ENCODE data around the gene PRICKLE2. TPM values are rescaled to one million over a fixed set of nuclear protein-coding genes. Genes with fewer than 3 reads are reported as not detected.

The PRICKLE2 gene
- total RNA-seq (2021) (0.04 TPM in 1 of 2 replicates, not detected in the other), Bru-seq, nascent RNA (percentile 2 among the genes with signal in this experiment), BruChase-seq, experiment 1, labeled RNA remaining after a 2-hour chase (percentile 4 among the genes with signal in this experiment), BruChase-seq, experiment 2, labeled RNA remaining after a 6-hour chase (percentile 1 among the genes with signal in this experiment)
- long read RNA-seq: 0 reads

GRCh38 chr3:64224826-64225610 lies at the start of gene PRICKLE2:
PRICKLE2 (minus strand) TSS chr3:64225466; CDS start chr3:64198927, 26,539 bp downstream.
- Histone ChIP-seq H3K27me3 (replicated peaks; ENCODE audit: insufficient read depth, low read depth, low read length, poor library complexity) (no peaks in the 10 kb centered on the region), H3K36me3 (ENCODE audit: insufficient read depth, low read length, poor library complexity, severe bottlenecking) (no peaks in the 10 kb centered on the region), H3K4me1 (ENCODE audit: insufficient read depth, low read length, poor library complexity, severe bottlenecking) (no peaks in the 10 kb centered on the region), H3K9me3 (ENCODE audit: low read depth, low read length, poor library complexity, severe bottlenecking) (no peaks in the 10 kb centered on the region), H3K4me3 (ENCODE audit: low read depth, low read length, poor library complexity, severe bottlenecking) (no peak within 1 kb of the TSS), H3K27ac (ENCODE audit: low read depth, low read length, poor library complexity, severe bottlenecking) (no peak within 1 kb of the TSS)
- BruUV-seq (replicated peaks): no TSS peak
- peak; percentile 18 for DNase-seq (ENCODE audit: low spot score)
- CTCF ChIA-PET: no interaction called here
- intact Hi-C loops (cut with micrococcal nuclease; ENCODE audit: unreplicated experiment): no loop called here
- POLR2A ChIA-PET (ENCODE audit: low non-redundant PET): no interaction called here
- TF ChIP-seq CTCF (conservative IDR thresholded peaks at IDR 0.05; ENCODE audit: low read depth, low read length): no peak
- TF ChIP-seq EZH2 (IDR thresholded peaks at IDR 0.05; ENCODE audit: borderline replicate concordance, low read depth, low read length, poor library complexity, severe bottlenecking): no peak

GRCh38 chr3:64272842-64273241 lies 47.6 kb upstream of the PRICKLE2 start:
- CTCF ChIA-PET: no interaction called here
- POLR2A ChIA-PET (ENCODE audit: low non-redundant PET): no interaction called here
- TF ChIP-seq CTCF (conservative IDR thresholded peaks at IDR 0.05; ENCODE audit: low read depth, low read length): no peak
- TF ChIP-seq EZH2 (IDR thresholded peaks at IDR 0.05; ENCODE audit: borderline replicate concordance, low read depth, low read length, poor library complexity, severe bottlenecking): no peak
- H3K4me1 ChIP-seq (ENCODE audit: insufficient read depth, low read length, poor library complexity, severe bottlenecking): no peaks in the 10 kb centered on the region
- no TSS peak for BruUV-seq (replicated peaks)
- no peaks in the 10 kb centered on the region for H3K36me3 ChIP-seq (ENCODE audit: insufficient read depth, low read length, poor library complexity, severe bottlenecking)
- no peak overlapping the region for H3K4me3 ChIP-seq (ENCODE audit: low read depth, low read length, poor library complexity, severe bottlenecking)
- intact Hi-C loops (cut with micrococcal nuclease; ENCODE audit: unreplicated experiment): loop anchor here (1.0 kb wide), 1 partner anchor 14 kb away; no protein-coding TSS in a partner anchor
- H3K27ac ChIP-seq (ENCODE audit: low read depth, low read length, poor library complexity, severe bottlenecking): no peak overlapping the region
- H3K9me3 ChIP-seq (ENCODE audit: low read depth, low read length, poor library complexity, severe bottlenecking): no peaks in the 10 kb centered on the region
- DNase-seq (ENCODE audit: low spot score): no peak
- H3K27me3 ChIP-seq (replicated peaks; ENCODE audit: insufficient read depth, low read depth, low read length, poor library complexity): peaks cover 1% of the 10 kb centered on the region

GRCh38 chr3:64272271-64272670 lies 47.0 kb upstream of the PRICKLE2 start:
- intact Hi-C loops (cut with micrococcal nuclease; ENCODE audit: unreplicated experiment): loop anchor here (1.0 kb wide), 1 partner anchor 13 kb away; no protein-coding TSS in a partner anchor
- no TSS peak for BruUV-seq (replicated peaks)
- Histone ChIP-seq H3K27me3 (replicated peaks; ENCODE audit: insufficient read depth, low read depth, low read length, poor library complexity) (peaks cover 7% of the 10 kb centered on the region), H3K27ac (ENCODE audit: low read depth, low read length, poor library complexity, severe bottlenecking) (no peak overlapping the region), H3K4me3 (ENCODE audit: low read depth, low read length, poor library complexity, severe bottlenecking) (no peak overlapping the region), H3K36me3 (ENCODE audit: insufficient read depth, low read length, poor library complexity, severe bottlenecking) (no peaks in the 10 kb centered on the region), H3K9me3 (ENCODE audit: low read depth, low read length, poor library complexity, severe bottlenecking) (no peaks in the 10 kb centered on the region), H3K4me1 (ENCODE audit: insufficient read depth, low read length, poor library complexity, severe bottlenecking) (no peaks in the 10 kb centered on the region)
- no peak for TF ChIP-seq EZH2 (IDR thresholded peaks at IDR 0.05; ENCODE audit: borderline replicate concordance, low read depth, low read length, poor library complexity, severe bottlenecking)
- no peak for TF ChIP-seq CTCF (conservative IDR thresholded peaks at IDR 0.05; ENCODE audit: low read depth, low read length)
- ChIA-PET CTCF (no interaction called here), POLR2A (ENCODE audit: low non-redundant PET) (no interaction called here)
- no peak for DNase-seq (ENCODE audit: low spot score)

Data from A673 (cell line).